ENCODE data around the gene PCBP3. TPM values are rescaled to one million over a fixed set of nuclear protein-coding genes. Genes with fewer than 3 reads are reported as not detected.

Gene PCBP3
- total RNA-seq, 1 experiment from 2014 or later = 3.7 TPM

- peaks cover 28% of the 10 kb centered on the region for H3K27me3 Mint-ChIP-seq (ENCODE audit: insufficient read depth, unreplicated experiment)
- H3K9me3 Mint-ChIP-seq (ENCODE audit: unreplicated experiment) = no peaks in the 10 kb centered on the region
- no peak overlapping the region for H3K27ac Mint-ChIP-seq (ENCODE audit: low read depth, unreplicated experiment)
- H3K36me3 Mint-ChIP-seq (ENCODE audit: insufficient read depth, unreplicated experiment) = no peaks in the 10 kb centered on the region
- no TSS peak for BruUV-seq (replicated peaks)
- no peaks in the 10 kb centered on the region for H3K4me1 Mint-ChIP-seq (ENCODE audit: insufficient read depth, unreplicated experiment)
- POLR2A ChIA-PET = no interaction called here
- TF ChIP-seq CTCF (IDR thresholded peaks at IDR 0.05; ENCODE audit: unreplicated experiment) = no peak
- intact Hi-C loops (cut with micrococcal nuclease) = no loop called here
- no peak for DNase-seq (ENCODE audit: unreplicated experiment)
- no peak overlapping the region for H3K4me3 Mint-ChIP-seq (ENCODE audit: unreplicated experiment)
- CTCF ChIA-PET = interaction anchor here (0.6 kb wide), 1 partner anchor 815 kb away, joined by 3 read pairs; no protein-coding TSS in a partner anchor
Measured at GRCh38 chr21:45943630-45944540, 300.4 kb downstream of the PCBP3 start.

- Mint-ChIP-seq H3K4me1 (ENCODE audit: insufficient read depth, unreplicated experiment) (no peaks in the 10 kb centered on the region), H3K9me3 (ENCODE audit: unreplicated experiment) (no peaks in the 10 kb centered on the region), H3K4me3 (ENCODE audit: unreplicated experiment) (no peak overlapping the region), H3K27ac (ENCODE audit: low read depth, unreplicated experiment) (no peak overlapping the region), H3K36me3 (ENCODE audit: insufficient read depth, unreplicated experiment) (no peaks in the 10 kb centered on the region), H3K27me3 (ENCODE audit: insufficient read depth, unreplicated experiment) (peaks cover 34% of the 10 kb centered on the region)
- POLR2A ChIA-PET = no interaction called here
- CTCF ChIA-PET = interaction anchor here (0.6 kb wide), 1 partner anchor 816 kb away, joined by 3 read pairs; no protein-coding TSS in a partner anchor
- no peak for DNase-seq (ENCODE audit: unreplicated experiment)
- no TSS peak for BruUV-seq (replicated peaks)
- intact Hi-C loops (cut with micrococcal nuclease) = no loop called here
- no peak for TF ChIP-seq CTCF (IDR thresholded peaks at IDR 0.05; ENCODE audit: unreplicated experiment)
Measured at GRCh38 chr21:45944601-45945000, 301.1 kb downstream of the PCBP3 start.

GRCh38 chr21:45945066-45945867 lies 301.7 kb downstream of the PCBP3 start:
- no peak for TF ChIP-seq CTCF (IDR thresholded peaks at IDR 0.05; ENCODE audit: unreplicated experiment)
- Mint-ChIP-seq H3K27me3 (ENCODE audit: insufficient read depth, unreplicated experiment) (peaks cover 34% of the 10 kb centered on the region), H3K36me3 (ENCODE audit: insufficient read depth, unreplicated experiment) (no peaks in the 10 kb centered on the region), H3K4me1 (ENCODE audit: insufficient read depth, unreplicated experiment) (peaks cover 4% of the 10 kb centered on the region), H3K9me3 (ENCODE audit: unreplicated experiment) (no peaks in the 10 kb centered on the region), H3K27ac (ENCODE audit: low read depth, unreplicated experiment) (no peak overlapping the region), H3K4me3 (ENCODE audit: unreplicated experiment) (no peak overlapping the region)
- POLR2A ChIA-PET = no interaction called here
- no peak for DNase-seq (ENCODE audit: unreplicated experiment)
- CTCF ChIA-PET = interaction anchor here (0.5 kb wide), 1 partner anchor 10 kb away, joined by 3 read pairs; no protein-coding TSS in a partner anchor
- intact Hi-C loops (cut with micrococcal nuclease) = no loop called here
- no TSS peak for BruUV-seq (replicated peaks)

- Mint-ChIP-seq H3K27ac (ENCODE audit: low read depth, unreplicated experiment) (no peak overlapping the region), H3K36me3 (ENCODE audit: insufficient read depth, unreplicated experiment) (no peaks in the 10 kb centered on the region), H3K9me3 (ENCODE audit: unreplicated experiment) (no peaks in the 10 kb centered on the region), H3K4me3 (ENCODE audit: unreplicated experiment) (no peak overlapping the region), H3K4me1 (ENCODE audit: insufficient read depth, unreplicated experiment) (peaks cover 8% of the 10 kb centered on the region), H3K27me3 (ENCODE audit: insufficient read depth, unreplicated experiment) (peaks cover 34% of the 10 kb centered on the region)
- DNase-seq (ENCODE audit: unreplicated experiment) = peak; percentile 33
- ChIA-PET POLR2A (interaction anchor here (1.3 kb wide), 1 partner anchor 325 kb away, joined by 3 read pairs; no protein-coding TSS in a partner anchor), CTCF (interaction anchor here (0.5 to 1.2 kb wide), 2 partner anchors 11 to 65 kb away, joined by 3 to 4 read pairs; no protein-coding TSS in a partner anchor)
- TF ChIP-seq CTCF (IDR thresholded peaks at IDR 0.05; ENCODE audit: unreplicated experiment) = no peak
- BruUV-seq (replicated peaks) = no TSS peak
- intact Hi-C loops (cut with micrococcal nuclease) = no loop called here
Measured at GRCh38 chr21:45945868-45946210, 302.3 kb downstream of the PCBP3 start.
